Stimulated activated CD4-positive, alpha-beta T cell treated with anti-CD3 and anti-CD28 coated beads, Interleukin-2, amount 100 ng/mL, for 24 hours (primary cell): Measurements from ENCODE around the gene NFKBIA.
A peak's percentile ranks its signal among the peaks of the same experiment; 100 is the strongest.
"Not testable (repeated sequence)": the region's sequence is repeated elsewhere in the genome, so short reads cannot be mapped to it uniquely, and the experiment has no call there.

ENCODE experiments used
- DNase-seq, 2 donors: peaks; one replicate each; pipeline ENCODE4 v3.0.0-alpha.2; 2020

The NFKBIA gene

GRCh38 chr14:35407306-35407630 lies 2.7 kb upstream of the NFKBIA start:
- no peak for DNase-seq

- DNase-seq: no peak
Measured at GRCh38 chr14:35406506-35407305, 2.2 kb upstream of the NFKBIA start.

- no peak for DNase-seq
Measured at GRCh38 chr14:35406090-35406489, 1.5 kb upstream of the NFKBIA start.

DNA sequence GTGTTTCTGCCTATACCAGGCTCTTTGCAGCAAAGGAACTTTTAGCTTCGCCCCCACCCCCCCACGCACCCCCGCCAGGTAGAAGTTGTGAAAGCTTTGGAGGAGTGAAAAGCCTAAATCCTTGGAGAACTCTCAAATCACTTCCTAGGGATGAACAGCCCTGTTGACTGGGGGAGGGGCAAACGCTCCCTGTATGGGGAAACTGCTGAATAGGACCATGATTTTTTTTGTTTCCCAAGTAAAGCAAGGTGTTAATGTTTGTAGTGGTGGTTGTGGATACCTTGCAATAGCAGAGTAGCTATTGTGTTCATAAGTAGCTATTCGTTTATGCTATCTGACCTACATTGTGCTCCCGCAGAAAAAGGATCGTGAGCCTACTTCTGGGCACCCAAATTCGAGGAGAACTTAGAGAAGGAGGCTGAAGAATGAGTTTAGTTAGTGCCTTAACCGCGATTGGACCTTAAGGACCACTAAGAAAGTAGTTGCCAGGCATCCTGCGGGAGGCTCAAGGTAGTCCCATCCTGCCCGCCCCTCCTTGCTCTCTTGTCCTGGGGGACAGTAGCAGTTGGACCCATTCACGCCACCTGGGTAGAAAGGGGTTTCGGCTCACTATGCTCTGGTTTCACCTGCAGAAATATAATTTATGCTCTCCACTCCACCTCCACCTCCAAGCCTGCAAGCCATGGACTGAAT lies 901 bp upstream of the NFKBIA start:
- no peak for DNase-seq

DNA sequence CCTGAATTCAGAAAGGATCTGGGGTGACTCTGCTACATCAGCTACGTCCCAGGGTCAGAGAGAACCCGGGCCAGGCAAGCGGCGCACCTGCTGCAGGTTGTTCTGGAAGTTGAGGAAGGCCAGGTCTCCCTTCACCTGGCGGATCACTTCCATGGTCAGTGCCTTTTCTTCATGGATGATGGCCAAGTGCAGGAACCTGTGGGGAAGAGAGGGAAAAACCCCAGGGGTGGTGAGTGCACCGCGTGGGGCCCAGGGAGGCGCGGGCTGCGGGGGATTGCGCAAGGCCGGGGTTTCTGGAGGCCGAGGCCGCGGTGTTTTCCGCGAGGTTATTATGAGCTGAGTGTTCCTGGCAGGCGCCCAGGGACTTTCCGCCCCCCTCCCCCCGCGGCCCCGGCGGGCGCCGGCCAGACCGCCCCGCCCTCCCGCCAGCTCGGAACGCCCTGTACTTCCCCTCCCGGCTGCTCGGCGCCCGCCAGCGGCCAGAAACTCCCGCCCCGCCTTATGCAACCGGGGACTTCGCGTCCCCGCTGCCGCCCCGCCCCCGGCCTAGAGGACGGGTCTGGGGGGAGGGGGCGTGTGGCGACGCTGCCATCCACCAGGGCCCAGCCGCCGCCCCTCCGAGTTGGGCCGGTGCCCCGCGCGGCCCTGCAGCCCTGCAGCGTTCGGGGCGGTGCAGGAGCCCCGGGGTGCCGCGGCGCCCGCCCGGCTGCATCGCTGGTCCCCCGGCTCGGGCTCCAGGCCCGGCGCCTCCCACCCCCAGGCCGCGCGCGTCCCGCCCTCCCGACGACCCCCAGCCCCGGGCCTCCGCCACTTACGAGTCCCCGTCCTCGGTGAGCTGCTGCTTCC lies 723 bp downstream of the NFKBIA start:
- peak; percentile 97 to 98 for DNase-seq

DNA sequence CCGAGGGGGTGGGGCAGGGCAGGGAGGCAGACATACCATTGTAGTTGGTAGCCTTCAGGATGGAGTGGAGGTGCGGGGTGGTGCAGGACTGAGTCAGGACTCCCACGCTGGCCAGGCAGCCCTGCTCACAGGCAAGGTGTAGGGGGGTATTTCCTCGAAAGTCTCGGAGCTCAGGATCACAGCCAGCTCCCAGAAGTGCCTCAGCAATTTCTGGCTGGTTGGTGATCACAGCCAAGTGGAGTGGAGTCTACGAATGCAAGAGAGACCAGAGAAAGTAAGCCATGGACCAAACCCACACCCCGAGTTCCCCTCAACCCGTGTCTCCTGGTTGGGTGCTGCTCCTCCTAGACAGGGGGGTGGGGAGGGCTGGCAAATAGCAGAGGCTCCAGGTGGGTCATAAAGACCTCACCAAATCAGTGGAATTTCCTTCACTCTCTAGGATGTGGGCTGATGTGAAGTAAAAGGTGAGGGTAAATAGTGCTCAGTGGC lies 1.4 kb downstream of the NFKBIA start:
- DNase-seq: peak; percentile 59 to 65

DNA sequence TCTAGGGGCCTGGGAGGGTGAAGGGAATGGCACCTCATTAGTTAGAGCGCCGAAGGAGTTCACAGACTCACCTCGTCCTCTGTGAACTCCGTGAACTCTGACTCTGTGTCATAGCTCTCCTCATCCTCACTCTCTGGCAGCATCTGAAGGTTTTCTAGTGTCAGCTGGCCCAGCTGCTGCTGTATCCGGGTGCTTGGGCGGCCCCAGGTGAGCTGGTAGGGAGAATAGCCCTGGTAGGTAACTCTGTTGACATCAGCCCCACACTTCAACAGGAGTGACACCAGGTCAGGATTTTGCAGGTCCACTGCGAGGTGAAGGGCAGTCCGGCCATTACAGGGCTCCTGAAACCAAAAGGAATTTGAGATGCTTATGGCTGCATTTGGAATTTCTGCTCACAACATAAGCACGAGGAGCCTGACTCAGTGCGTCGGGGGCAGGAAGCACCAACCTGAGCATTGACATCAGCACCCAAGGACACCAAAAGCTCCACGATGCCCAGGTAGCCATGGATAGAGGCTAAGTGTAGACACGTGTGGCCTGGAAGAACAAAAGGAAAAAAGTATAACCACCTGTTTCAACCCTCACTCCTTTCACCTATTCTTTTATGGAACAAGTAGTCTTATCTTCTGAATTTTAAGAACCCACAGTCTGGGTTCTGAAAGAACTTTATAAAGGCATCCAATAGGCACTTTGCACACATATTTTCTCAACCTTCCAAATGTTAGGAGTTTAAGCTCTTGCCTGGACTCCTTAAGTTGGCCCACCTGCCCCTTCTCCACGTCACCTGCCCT lies 2.0 kb downstream of the NFKBIA start:
- peak; percentile 47 to 48 for DNase-seq

DNA sequence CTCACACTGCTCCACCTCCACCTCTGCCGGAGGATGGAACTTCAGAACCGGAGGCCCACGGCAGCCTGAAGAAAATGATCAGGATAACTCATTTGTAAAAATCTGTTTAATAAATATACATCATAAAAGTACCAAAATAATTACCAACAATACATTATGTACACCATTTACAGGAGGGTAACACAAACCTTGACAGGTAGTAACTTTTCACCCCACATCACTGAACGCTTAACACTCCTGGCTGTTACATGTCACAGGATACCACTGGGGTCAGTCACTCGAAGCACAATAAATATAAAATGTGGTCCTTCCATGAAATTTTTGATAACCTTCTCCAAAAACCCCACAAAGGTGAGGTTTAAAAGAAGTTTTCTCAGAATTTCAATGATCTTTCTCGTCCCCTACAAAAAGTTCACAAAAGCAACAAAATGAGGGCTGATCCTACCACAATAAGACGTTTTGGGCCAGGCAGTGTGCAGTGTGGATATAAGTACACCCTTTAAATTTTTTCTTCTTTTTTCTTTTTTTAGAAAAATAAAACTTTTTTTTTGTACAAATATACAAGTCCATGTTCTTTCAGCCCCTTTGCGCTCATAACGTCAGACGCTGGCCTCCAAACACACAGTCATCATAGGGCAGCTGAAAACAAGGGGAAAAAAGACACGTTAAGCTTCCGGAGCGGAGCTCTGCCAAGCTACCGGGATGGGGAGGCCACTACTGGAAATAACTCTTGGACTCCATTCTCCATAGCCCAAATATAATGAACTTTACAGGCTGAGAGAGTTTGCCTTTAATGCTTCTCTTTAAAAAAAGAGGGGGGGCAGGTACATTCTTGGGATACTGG lies 2.9 kb downstream of the NFKBIA start:
- no peak for DNase-seq

DNA sequence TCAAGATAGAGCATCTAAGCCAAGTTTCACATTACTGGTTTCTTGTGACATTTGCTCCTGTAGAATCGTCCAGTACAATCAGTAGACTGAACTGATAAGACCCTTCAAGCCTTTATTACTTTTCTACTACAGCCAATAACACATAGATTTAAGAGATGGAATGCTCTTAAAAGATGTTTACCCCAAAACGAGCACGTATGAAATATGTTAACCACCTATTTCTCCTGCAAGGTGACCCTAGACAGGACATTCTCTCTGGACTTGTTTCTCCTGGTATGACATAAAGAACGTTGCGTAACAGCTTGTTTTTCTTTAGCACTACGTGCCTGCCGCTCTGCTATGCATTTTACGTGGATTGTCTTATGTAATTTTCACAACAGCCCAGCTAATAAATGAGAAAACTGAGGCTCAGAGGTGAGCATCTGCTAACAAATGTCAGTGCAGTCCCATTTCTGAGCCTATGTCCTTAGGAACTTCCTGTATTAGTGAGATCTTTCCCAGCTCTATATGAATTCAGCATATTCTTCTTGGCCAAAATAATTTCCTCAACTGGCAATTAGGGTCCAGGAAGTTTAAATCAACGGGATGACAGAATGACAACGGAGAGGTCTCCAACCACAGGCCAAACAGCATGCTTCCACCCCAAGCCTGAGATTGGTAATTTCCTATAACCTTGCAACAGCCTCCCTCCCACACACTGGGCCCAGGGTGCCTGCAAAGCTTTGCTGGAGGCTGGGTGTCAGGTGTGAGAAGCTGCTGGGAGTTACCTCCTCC lies 3.7 kb downstream of the NFKBIA start:
- DNase-seq: peak; percentile 59 to 67

- peak in 1 of 2 donors; percentile 38 for DNase-seq
Measured at GRCh38 chr14:35399083-35399937, 5.2 kb downstream of the NFKBIA start.

GRCh38 chr14:35398071-35398584 lies 6.4 kb downstream of the NFKBIA start:
- no peak for DNase-seq

DNA sequence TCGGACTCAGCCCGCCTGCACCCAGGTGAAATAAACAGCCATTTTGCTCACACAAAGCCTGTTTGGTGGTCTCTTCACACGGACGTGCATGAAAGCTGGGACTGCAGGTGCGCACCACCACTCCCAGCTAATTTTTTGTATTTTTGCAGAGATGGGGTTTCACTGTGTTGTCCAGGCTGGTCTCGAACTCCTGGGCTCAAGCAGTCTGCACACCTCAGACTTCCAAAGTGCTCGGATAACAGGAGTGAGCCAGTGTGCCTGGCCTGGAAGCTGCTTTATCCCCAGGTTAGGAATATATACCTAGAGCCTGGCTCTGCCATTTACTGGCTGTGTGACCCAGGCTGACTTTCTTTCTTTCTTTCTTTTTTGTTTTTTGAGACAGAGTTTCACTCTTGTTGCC lies 7.9 kb downstream of the NFKBIA start:
- not testable (repeated sequence) for DNase-seq

GRCh38 chr14:35395283-35395682 lies 9.3 kb downstream of the NFKBIA start:
- DNase-seq: no peak

GRCh38 chr14:35394326-35395013 lies 10.1 kb downstream of the NFKBIA start:
- no peak for DNase-seq

GRCh38 chr14:35393826-35394225 lies 10.7 kb downstream of the NFKBIA start:
- DNase-seq: no peak

- no peak for DNase-seq
Measured at GRCh38 chr14:35392103-35392502, 12.4 kb downstream of the NFKBIA start.

DNA sequence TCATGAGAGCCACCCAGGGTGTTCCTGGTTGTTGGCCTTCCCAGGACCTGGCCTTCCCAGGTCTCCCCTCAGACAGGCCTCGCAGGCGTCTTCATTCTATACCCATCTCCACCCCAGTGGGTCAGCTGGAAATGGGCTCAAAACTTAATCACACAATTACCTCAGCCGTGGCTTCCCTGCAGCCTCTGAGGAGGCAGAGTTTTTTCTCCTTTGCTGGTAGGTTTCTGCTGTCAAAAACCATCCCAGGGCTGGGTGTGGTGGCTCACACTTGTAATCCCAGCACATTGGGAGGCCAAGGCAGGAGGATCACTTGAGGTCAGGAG lies 13.2 kb downstream of the NFKBIA start:
- DNase-seq: no peak

GRCh38 chr14:35390577-35391387 lies 13.8 kb downstream of the NFKBIA start:
- no peak for DNase-seq
